ENCODE measurements around the gene IL17B.

DNA sequence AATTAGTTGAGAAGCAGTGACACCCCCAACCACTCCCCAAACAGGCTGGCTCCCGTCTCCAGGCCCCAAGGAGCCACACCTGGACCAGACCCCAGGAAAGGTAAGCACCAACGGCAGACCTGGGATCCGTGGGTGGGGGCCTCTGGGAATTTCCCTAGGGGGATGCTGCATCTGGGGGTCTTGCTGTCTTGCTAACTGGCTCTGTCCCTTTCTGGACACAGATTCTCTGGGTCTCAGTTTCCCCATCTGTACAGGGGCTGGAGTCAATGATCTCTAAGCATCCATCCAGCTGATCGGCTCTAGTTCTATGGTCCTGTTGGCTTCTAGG lies 27.9 kb upstream of the IL17B start:
- TF ChIP-seq CTCF (IDR thresholded peaks at IDR 0.05) (peak in 1 of 3 experiments; percentile 1), POLR2A (IDR thresholded peaks at IDR 0.05) (no peak)
